Left ventricle myocardium inferior (tissue), 1 donor: ENCODE results near the gene STARD13. TPM values are rescaled to one million over a fixed set of nuclear protein-coding genes. Genes with fewer than 3 reads are reported as not detected.
A peak's percentile ranks its signal among the peaks of the same experiment; 100 is the strongest.

Experiments used
- DNase-seq: peaks from one replicate; pipeline ENCODE4 v3.0.0-alpha.2; 2020
- H3K27ac ChIP-seq: fragments of 200-600 bp; replicated peaks from 2 replicates; pipeline ENCODE4 v1.8.0; 2021
- H3K27me3 ChIP-seq: fragments of 200-600 bp; 2 replicates; pipeline ENCODE4 v1.8.0; 2021; ENCODE audit warnings: low read depth
- H3K36me3 ChIP-seq: fragments of 200-600 bp; 2 replicates; pipeline ENCODE4 v1.8.0; 2021
- H3K4me1 ChIP-seq: fragments of 200-600 bp; 2 replicates; pipeline ENCODE4 v1.8.0; 2021
- H3K4me3 ChIP-seq: fragments of 200-600 bp; 2 replicates; pipeline ENCODE4 v1.8.0; 2021; ENCODE audit warnings: mild to moderate bottlenecking, moderate library complexity
- H3K9me3 ChIP-seq: fragments of 200-600 bp; replicated peaks from 2 replicates; pipeline ENCODE4 v1.8.0; 2021
- CTCF ChIP-seq: fragments of 200-600 bp; IDR thresholded peaks from 2 replicates; pipeline ENCODE4 v1.8.0; 2021; ENCODE audit warnings: antibody characterized with exemption, mild to moderate bottlenecking, borderline replicate concordance
- intact Hi-C: fragments of 100-400 bp; cut with micrococcal nuclease; formaldehyde crosslinking; loops from one replicate; pipeline ENCODE4 v1.11.0; 2022
- total RNA-seq: library from RNA; stranded (reverse); fragmentation: NEBNext Ultra II Directional; extraction: Animal tissue kit (Norgen Biotek cat#: 25700); gene quantifications from one replicate; pipeline ENCODE4 v1.2.1, GENCODE V29; 2021
- donor health status: DM: no; HTN: yes; CAD: no; lungs with severe emphysema.

Gene STARD13
- total RNA-seq, 1 donor from 2014 or later = 29.9 TPM

- DNase-seq = no peak
- Histone ChIP-seq H3K4me3 (no peak overlapping the region), H3K27ac (peak overlapping the region; percentile 88), H3K9me3 (no peaks in the 10 kb centered on the region), H3K36me3 (no peaks in the 10 kb centered on the region), H3K4me1 (peaks cover 98% of the 10 kb centered on the region), H3K27me3 (no peaks in the 10 kb centered on the region)
- intact Hi-C loops = no loop called here
- TF ChIP-seq CTCF = no peak
Measured at GRCh38 chr13:33260168-33261098, 25.1 kb downstream of the STARD13 start.

- Histone ChIP-seq H3K4me3 (no peak overlapping the region), H3K27me3 (no peaks in the 10 kb centered on the region), H3K4me1 (peaks cover 98% of the 10 kb centered on the region), H3K27ac (peak overlapping the region; percentile 88), H3K36me3 (no peaks in the 10 kb centered on the region), H3K9me3 (no peaks in the 10 kb centered on the region)
- intact Hi-C loops = no loop called here
- DNase-seq = no peak
- no peak for TF ChIP-seq CTCF
Measured at GRCh38 chr13:33259296-33259695, 26.3 kb downstream of the STARD13 start.

GRCh38 chr13:33258808-33259193 is 26.8 kb downstream of the STARD13 start:
- Histone ChIP-seq H3K4me1 (peaks cover 98% of the 10 kb centered on the region), H3K27ac (peak overlapping the region; percentile 88), H3K9me3 (no peaks in the 10 kb centered on the region), H3K4me3 (no peak overlapping the region), H3K27me3 (no peaks in the 10 kb centered on the region), H3K36me3 (no peaks in the 10 kb centered on the region)
- DNase-seq = no peak
- intact Hi-C loops = no loop called here
- no peak for TF ChIP-seq CTCF

GRCh38 chr13:33257841-33258807 is 27.4 kb downstream of the STARD13 start:
- Histone ChIP-seq H3K4me3 (no peak overlapping the region), H3K36me3 (peaks cover 4% of the 10 kb centered on the region), H3K4me1 (peaks cover 98% of the 10 kb centered on the region), H3K27ac (peak overlapping the region; percentile 88), H3K9me3 (no peaks in the 10 kb centered on the region), H3K27me3 (no peaks in the 10 kb centered on the region)
- DNase-seq = no peak
- intact Hi-C loops = no loop called here
- no peak for TF ChIP-seq CTCF

GRCh38 chr13:33256148-33256840 is 29.3 kb downstream of the STARD13 start:
- no peaks in the 10 kb centered on the region for H3K27me3 ChIP-seq
- no peak for DNase-seq
- H3K4me1 ChIP-seq = peaks cover 100% of the 10 kb centered on the region
- H3K9me3 ChIP-seq = no peaks in the 10 kb centered on the region
- intact Hi-C loops = no loop called here
- H3K4me3 ChIP-seq = no peak overlapping the region
- no peak for TF ChIP-seq CTCF
- peaks cover 6% of the 10 kb centered on the region for H3K36me3 ChIP-seq
- H3K27ac ChIP-seq = peak overlapping the region; percentile 88
